Small intestine (tissue), 16 donors: ENCODE results near the gene NPR3. TPM values are rescaled to one million over a fixed set of nuclear protein-coding genes. Genes with fewer than 3 reads are reported as not detected.

Experiments used
- DNase-seq, 2 donors: peaks; one replicate each; pipeline versions ENCODE4 v3.0.0 to v3.0.0-alpha.2; 2013
- FAIRE-seq: peaks from 2 replicates; lab custom pipeline; 2012; peaks lifted over from hg19 to GRCh38; lab: Jason Lieb, UNC
- H3K27ac ChIP-seq, 3 donors: one replicate each; pipeline ENCODE4 v1.5.1; 2013; ENCODE audit warnings: low read length in 2 of 3, mild to moderate bottlenecking in 2 of 3, control low read depth in 1 of 3, inconsistent platforms in 1 of 3, low read depth in 1 of 3, moderate library complexity in 1 of 3
- H3K27me3 ChIP-seq, 3 donors: one replicate each; pipeline ENCODE4 v1.6.1; 2013; ENCODE audit warnings: low read length in 3 of 3, inconsistent platforms in 1 of 3; ENCODE audit not compliant: control insufficient read depth in 3 of 3, insufficient read depth in 3 of 3
- H3K36me3 ChIP-seq, 3 donors: one replicate each; pipeline ENCODE4 v1.6.1; 2013; ENCODE audit warnings: low read length in 3 of 3, inconsistent platforms in 1 of 3, low read depth in 1 of 3, mild to moderate bottlenecking in 1 of 3, moderate library complexity in 1 of 3; ENCODE audit not compliant: control insufficient read depth in 3 of 3, insufficient read depth in 2 of 3
- H3K4me1 ChIP-seq, 3 donors: one replicate each; pipeline ENCODE4 v1.6.1; 2013; ENCODE audit warnings: low read length in 2 of 3, inconsistent platforms in 1 of 3, low read depth in 1 of 3, mild to moderate bottlenecking in 1 of 3, moderate library complexity in 1 of 3; ENCODE audit not compliant: control insufficient read depth in 3 of 3, insufficient read depth in 2 of 3
- H3K4me3 ChIP-seq, 3 donors: one replicate each; pipeline ENCODE4 v1.5.1; 2013; ENCODE audit warnings: low read length in 3 of 3, control low read depth in 1 of 3, inconsistent platforms in 1 of 3, low read depth in 1 of 3, mild to moderate bottlenecking in 1 of 3, moderate library complexity in 1 of 3
- H3K9me3 ChIP-seq, 2 donors: one replicate each; pipeline ENCODE4 v1.6.1; 2013; ENCODE audit warnings: low read depth in 1 of 2, low read length in 1 of 2; ENCODE audit not compliant: control insufficient read depth in 2 of 2, insufficient read depth in 1 of 2
- WGBS, 3 donors: extraction: QIAGEN DNeasy Blood & Tissue Kit; methylation state at CpG; one replicate each; pipeline ENCODE4 v1.1.7; 2013; 5-methylcytosine and 5-hydroxymethylcytosine counted together
- long read RNA-seq, 10 donors: transcript quantifications; one replicate each; lab custom pipeline, GENCODE V29; 2026
- polyA plus RNA-seq, 4 donors: library from polyadenylated mRNA; stranded (reverse) in 3 of 4; unstranded in 1 of 4; fragments of 200-250 nt in 3 of 4; fragments of 120-200 nt in 1 of 4; gene quantifications; one replicate each; pipeline versions ENCODE4 v1.2.1 to v1.2.3, GENCODE V29; 2013
- donor health status: healthy with polysubstance abuse.
- donor health status: control.
- donor health status: control.
- donor health status: Bipolar disorder and iron deficiency.
- donor health status: healthy.

NPR3 gene
- polyA plus RNA-seq: 1 to 10 TPM in 1 of 4 donors, under 1 TPM in 2, not detected in 1; 0.27 to 6.8 (median 0.79) TPM
- long read RNA-seq, donor 1, full-length matches to known transcripts: 3 of 3 reads
- long read RNA-seq, donor 1, partial matches to known transcripts: 0 of 3 reads
- long read RNA-seq, donor 1, other reads (novel, unspliced or antisense): 0 of 3 reads
- long read RNA-seq, donor 2: 0 reads
- long read RNA-seq, donor 3, partial matches to known transcripts: 0 of 3 reads
- long read RNA-seq, donor 3, other reads (novel, unspliced or antisense): 0 of 3 reads
- long read RNA-seq, donor 4, partial matches to known transcripts: 0 of 1 reads
- long read RNA-seq, donor 4, other reads (novel, unspliced or antisense): 0 of 1 reads
- long read RNA-seq, donor 5, full-length matches to known transcripts: 2 of 2 reads
- long read RNA-seq, donor 5, partial matches to known transcripts: 0 of 2 reads
- long read RNA-seq, donor 5, other reads (novel, unspliced or antisense): 0 of 2 reads
- long read RNA-seq, donor 6, full-length matches to known transcripts: 2 of 2 reads
- long read RNA-seq, donor 6, partial matches to known transcripts: 0 of 2 reads
- long read RNA-seq, donor 6, other reads (novel, unspliced or antisense): 0 of 2 reads
- long read RNA-seq, donor 7: 0 reads
- long read RNA-seq, donor 8, partial matches to known transcripts: 0 of 1 reads
- long read RNA-seq, donor 8, other reads (novel, unspliced or antisense): 0 of 1 reads
- long read RNA-seq, donor 9: 0 reads
- long read RNA-seq, donor 10, partial matches to known transcripts: 0 of 3 reads
- long read RNA-seq, donor 10, other reads (novel, unspliced or antisense): 0 of 3 reads

GRCh38 chr5:32710550-32711361 lies at the start of gene NPR3:
Gene NPR3, plus strand, starts transcription at chr5:32711321. Its CDS starts 456 bp downstream, at chr5:32711777.
- peaks cover 0 to 1% of the 10 kb centered on the region in 2 donors for H3K9me3 ChIP-seq
- H3K27ac ChIP-seq: peak within 1 kb of the TSS in 1 of 3 donors; percentile 65
- H3K36me3 ChIP-seq: no peaks in the 10 kb centered on the region
- 1 to 3% (median 3%) methylated on average over 54 to 55 of the region's 55 CpGs for WGBS, 3 donors
- DNase-seq (peak in 1 of 2 donors; percentile 48), FAIRE-seq (no peak)
- H3K4me3 ChIP-seq: peak within 1 kb of the TSS in 2 of 3 donors; percentile 52 to 66
- H3K27me3 ChIP-seq: peaks cover 8 to 58% (median 27%) of the 10 kb centered on the region in 3 donors
- no peaks in the 10 kb centered on the region for H3K4me1 ChIP-seq

- WGBS, 3 donors: 72 to 90% (median 80%) methylated on average over 8 of the region's 8 CpGs
These were observed 46.6 kb upstream of the NPR3 start for GRCh38 chr5:32664523-32664922.

GRCh38 chr5:32668552-32668951 lies 42.6 kb upstream of the NPR3 start:
- Histone ChIP-seq H3K36me3 (no peaks in the 10 kb centered on the region), H3K27me3 (no peaks in the 10 kb centered on the region), H3K4me1 (no peaks in the 10 kb centered on the region), H3K4me3 (no peak overlapping the region), H3K9me3 (peaks cover 0 to 20% of the 10 kb centered on the region in 2 donors), H3K27ac (no peak overlapping the region)
- FAIRE-seq: no peak
- 71 to 81% (median 76%) methylated on average over 11 of the region's 11 CpGs for WGBS, 3 donors
- DNase-seq: no peak

More at GRCh38 chr5:32664523-32664922, 46.6 kb upstream of the NPR3 start:
- DNase-seq (no peak), FAIRE-seq (no peak)
- Histone ChIP-seq H3K4me1 (no peaks in the 10 kb centered on the region), H3K36me3 (no peaks in the 10 kb centered on the region), H3K4me3 (no peak overlapping the region), H3K27me3 (no peaks in the 10 kb centered on the region), H3K27ac (no peak overlapping the region), H3K9me3 (peaks cover 0 to 10% of the 10 kb centered on the region in 2 donors)

GRCh38 chr5:32673272-32673671 lies 37.8 kb upstream of the NPR3 start:
- Histone ChIP-seq H3K27ac (no peak overlapping the region), H3K9me3 (peaks cover 0 to 20% of the 10 kb centered on the region in 2 donors), H3K4me1 (no peaks in the 10 kb centered on the region), H3K36me3 (no peaks in the 10 kb centered on the region), H3K4me3 (no peak overlapping the region), H3K27me3 (no peaks in the 10 kb centered on the region)
- DNase-seq (no peak), FAIRE-seq (no peak)
- 84 to 91% (median 87%) methylated on average over 10 to 12 of the region's 12 CpGs for WGBS, 3 donors

GRCh38 chr5:32677023-32677422 lies 34.1 kb upstream of the NPR3 start:
- DNase-seq (no peak), FAIRE-seq (no peak)
- no peaks in the 10 kb centered on the region for H3K27me3 ChIP-seq
- no peaks in the 10 kb centered on the region for H3K36me3 ChIP-seq
- 71 to 83% (median 78%) methylated on average over 7 of the region's 7 CpGs for WGBS, 3 donors
- no peak overlapping the region for H3K27ac ChIP-seq
- H3K4me3 ChIP-seq: no peak overlapping the region
- H3K9me3 ChIP-seq: peaks cover 2 to 10% of the 10 kb centered on the region in 2 donors
- H3K4me1 ChIP-seq: no peaks in the 10 kb centered on the region

- DNase-seq: no peak
- no peaks in the 10 kb centered on the region for H3K36me3 ChIP-seq
- 87 to 93% (median 91%) methylated on average over 11 of the region's 11 CpGs for WGBS, 3 donors
- no peak overlapping the region for H3K27ac ChIP-seq
- no peaks in the 10 kb centered on the region for H3K27me3 ChIP-seq
- FAIRE-seq: no peak
- H3K4me3 ChIP-seq: no peak overlapping the region
- peaks cover 1 to 2% of the 10 kb centered on the region in 2 donors for H3K9me3 ChIP-seq
- no peaks in the 10 kb centered on the region for H3K4me1 ChIP-seq
These were observed 32.6 kb upstream of the NPR3 start for GRCh38 chr5:32678472-32678871.

GRCh38 chr5:32679218-32679617 lies 31.9 kb upstream of the NPR3 start:
- Histone ChIP-seq H3K36me3 (no peaks in the 10 kb centered on the region), H3K9me3 (peaks cover 2% of the 10 kb centered on the region in 2 donors), H3K4me1 (no peaks in the 10 kb centered on the region), H3K4me3 (no peak overlapping the region), H3K27ac (no peak overlapping the region), H3K27me3 (no peaks in the 10 kb centered on the region)
- no peak for DNase-seq
- no peak for FAIRE-seq
- WGBS, 3 donors: 17 to 57% (median 30%) methylated on average over 1 of the region's 1 CpG

GRCh38 chr5:32680183-32680582 lies 30.9 kb upstream of the NPR3 start:
- H3K36me3 ChIP-seq: no peaks in the 10 kb centered on the region
- DNase-seq (no peak), FAIRE-seq (no peak)
- 68 to 81% (median 78%) methylated on average over 2 of the region's 2 CpGs for WGBS, 3 donors
- no peaks in the 10 kb centered on the region for H3K27me3 ChIP-seq
- no peak overlapping the region for H3K27ac ChIP-seq
- peaks cover 2 to 8% of the 10 kb centered on the region in 2 donors for H3K9me3 ChIP-seq
- no peaks in the 10 kb centered on the region for H3K4me1 ChIP-seq
- H3K4me3 ChIP-seq: no peak overlapping the region
